H1 (cell line): ENCODE results near the gene CRISPLD2. TPM values are rescaled to one million over a fixed set of nuclear protein-coding genes. Genes with fewer than 3 reads are reported as not detected.

Source experiments
- CTCF ChIA-PET: fragments of 300-600 bp; sonication (Branson Sonifier 250); formaldehyde crosslinking; loops from one replicate; lab custom pipeline; 2021; ENCODE audit not compliant: partially characterized antibody; lab: Charles Lee
- POLR2A ChIA-PET: fragments of 300-600 bp; sonication (Branson Sonifier 250); formaldehyde crosslinking; loops from one replicate; lab custom pipeline; 2021; ENCODE audit warnings: inconsistent platforms; ENCODE audit not compliant: partially characterized antibody; lab: Charles Lee
- DNase-seq, 2 experiments: peaks; one replicate each; pipeline versions ENCODE4 v3.0.0 to v3.0.0-alpha.2; 2010 to 2022; ENCODE audit warnings: low spot score in 2 of 2, low read depth in 1 of 2, mixed read lengths in 1 of 2
- FAIRE-seq: peaks from 2 replicates; lab custom pipeline; 2011; peaks lifted over from hg19 to GRCh38; lab: Jason Lieb, UNC
- H2AFZ ChIP-seq: 2 replicates; pipeline ENCODE4 v1.8.1; 2012; ENCODE audit warnings: low read length, inconsistent platforms
- H2AK5ac ChIP-seq: 2 replicates; pipeline ENCODE4 v1.6.1; 2013; ENCODE audit warnings: low read depth, low read length
- H2BK120ac ChIP-seq: replicated peaks from 2 replicates; pipeline ENCODE3; 2013; ENCODE audit warnings: low read depth, low read length, inconsistent platforms
- H2BK12ac ChIP-seq: 2 replicates; pipeline ENCODE4 v1.6.1; 2013; ENCODE audit warnings: low read depth, low read length
- H2BK15ac ChIP-seq: 2 replicates; pipeline ENCODE4 v1.6.1; 2013; ENCODE audit warnings: low read length
- H2BK20ac ChIP-seq: 2 replicates; pipeline ENCODE4 v1.6.1; 2013; ENCODE audit warnings: low read length
- H2BK5ac ChIP-seq: 2 replicates; pipeline ENCODE4 v1.6.1; 2013; ENCODE audit warnings: low read depth, low read length
- H3K14ac ChIP-seq: 2 replicates; pipeline ENCODE4 v1.6.1; 2013; ENCODE audit warnings: inconsistent platforms; ENCODE audit not compliant: insufficient read length
- H3K18ac ChIP-seq: 2 replicates; pipeline ENCODE4 v1.6.1; 2013; ENCODE audit warnings: low read length; ENCODE audit errors: extremely low read depth
- H3K23ac ChIP-seq: 2 replicates; pipeline ENCODE4 v1.6.1; 2013; ENCODE audit warnings: inconsistent platforms; ENCODE audit not compliant: insufficient read length
- H3K23me2 ChIP-seq: 2 replicates; pipeline ENCODE4 v1.6.1; 2013; ENCODE audit warnings: low read depth, low read length
- H3K27ac ChIP-seq: 2 replicates; pipeline ENCODE4 v1.6.1; 2011; ENCODE audit warnings: low read depth, low read length, inconsistent platforms
- H3K27me3 ChIP-seq, 4 experiments: replicated peaks in 1 of 4; 1 replicate in 1 of 4; 2 replicates in 3 of 4; pipeline versions ENCODE4 v1.6.1 to v1.8.1; 2011 to 2013; ENCODE audit warnings: low read length in 3 of 4, mild to moderate bottlenecking in 3 of 4, inconsistent platforms in 2 of 4, mixed read lengths in 2 of 4, moderate library complexity in 1 of 4; ENCODE audit not compliant: control insufficient read depth in 3 of 4, insufficient read depth in 3 of 4; ENCODE audit errors: extremely low read depth in 1 of 4
- H3K36me3 ChIP-seq, 4 experiments: 2 replicates each; pipeline versions ENCODE4 v1.6.1 to v1.8.1; 2011 to 2013; ENCODE audit warnings: mild to moderate bottlenecking in 4 of 4, low read length in 3 of 4, moderate library complexity in 2 of 4, control low read depth in 1 of 4, inconsistent platforms in 1 of 4; ENCODE audit not compliant: insufficient read depth in 4 of 4, control insufficient read depth in 2 of 4
- H3K4ac ChIP-seq: replicated peaks from 2 replicates; pipeline ENCODE3; 2013; ENCODE audit warnings: low read length, low read depth, mixed read lengths, inconsistent platforms; ENCODE audit not compliant: insufficient read length
- H3K4me1 ChIP-seq, 4 experiments: replicated peaks in 1 of 4; 1 replicate in 1 of 4; 2 replicates in 3 of 4; pipeline versions ENCODE4 v1.6.1 to v1.8.1; 2011 to 2013; ENCODE audit warnings: low read length in 3 of 4, inconsistent platforms in 2 of 4, mixed read lengths in 1 of 4; ENCODE audit not compliant: insufficient read depth in 4 of 4, control insufficient read depth in 3 of 4
- H3K4me2 ChIP-seq, 2 experiments: 2 replicates each; pipeline versions ENCODE4 v1.6.1 to v1.8.1; 2011 to 2013; ENCODE audit warnings: low read depth in 2 of 2, low read length in 2 of 2, control low read depth in 1 of 2, inconsistent platforms in 1 of 2, mild to moderate bottlenecking in 1 of 2; ENCODE audit not compliant: insufficient read depth in 1 of 2
- H3K4me3 ChIP-seq, 4 experiments: fragments of 200-600, 300-600 bp in 1 of 4; sonication (generic), shearing (Covaris generic), sonication (Bioruptor Twin) in 1 of 4; 2 replicates each; pipeline versions ENCODE4 v1.5.1 to v1.8.1; 2011 to 2016; ENCODE audit warnings: low read length in 4 of 4, low read depth in 3 of 4, control low read depth in 2 of 4, inconsistent platforms in 2 of 4, mild to moderate bottlenecking in 2 of 4, mixed read lengths in 1 of 4, moderate library complexity in 1 of 4; ENCODE audit not compliant: insufficient read depth in 2 of 4; ENCODE audit errors: extremely low read depth in 1 of 4
- H3K56ac ChIP-seq: replicated peaks from 2 replicates; pipeline ENCODE3; 2013; ENCODE audit warnings: low read depth, mild to moderate bottlenecking, mixed read lengths, low read length, inconsistent platforms; ENCODE audit not compliant: insufficient read length
- H3K79me1 ChIP-seq: 2 replicates; pipeline ENCODE4 v1.6.1; 2013; ENCODE audit warnings: low read depth, low read length, control low read depth
- H3K79me2 ChIP-seq, 2 experiments: 2 replicates each; pipeline versions ENCODE4 v1.6.1 to v1.8.1; 2012 to 2013; ENCODE audit warnings: low read length in 2 of 2, mild to moderate bottlenecking in 2 of 2, inconsistent platforms in 1 of 2; ENCODE audit not compliant: insufficient read depth in 2 of 2, control insufficient read depth in 1 of 2
- H3K9ac ChIP-seq, 4 experiments: replicated peaks in 1 of 4; 1 replicate in 1 of 4; 2 replicates in 3 of 4; pipeline versions ENCODE4 v1.6.1 to v1.8.1; 2011 to 2013; ENCODE audit warnings: low read depth in 3 of 4, low read length in 3 of 4, control low read depth in 2 of 4, mild to moderate bottlenecking in 2 of 4, moderate library complexity in 2 of 4, inconsistent platforms in 1 of 4; ENCODE audit errors: extremely low read depth in 1 of 4
- H3K9me3 ChIP-seq, 2 experiments: 2 replicates each; pipeline versions ENCODE4 v1.6.1 to v1.8.1; 2012 to 2013; ENCODE audit warnings: mild to moderate bottlenecking in 2 of 2, moderate library complexity in 2 of 2, control low read depth in 1 of 2, inconsistent platforms in 1 of 2, low read depth in 1 of 2, low read length in 1 of 2, mixed read lengths in 1 of 2; ENCODE audit not compliant: insufficient read depth in 2 of 2
- H4K20me1 ChIP-seq, 2 experiments: replicated peaks in 1 of 2; 2 replicates each; pipeline versions ENCODE3 to v1.8.1; 2011 to 2013; ENCODE audit warnings: inconsistent platforms in 2 of 2, low read length in 2 of 2, mild to moderate bottlenecking in 1 of 2; ENCODE audit not compliant: insufficient read depth in 2 of 2, control insufficient read depth in 1 of 2
- H4K5ac ChIP-seq: 2 replicates; pipeline ENCODE4 v1.6.1; 2013; ENCODE audit warnings: low read length, low read depth, mixed read lengths, inconsistent platforms; ENCODE audit not compliant: insufficient read length
- H4K8ac ChIP-seq: 2 replicates; pipeline ENCODE4 v1.8.0; 2013; ENCODE audit warnings: mild to moderate bottlenecking, moderate library complexity, low read length, inconsistent platforms; ENCODE audit not compliant: insufficient read depth; ENCODE audit errors: extremely low read depth
- H4K91ac ChIP-seq: replicated peaks from 2 replicates; pipeline ENCODE3; 2013; ENCODE audit warnings: low read length, mixed read lengths, inconsistent platforms; ENCODE audit not compliant: insufficient read length
- ATF3 ChIP-seq: IDR thresholded peaks from 2 replicates; pipeline ENCODE4 v1.6.1; 2011; ENCODE audit warnings: low read depth, mild to moderate bottlenecking, low read length; ENCODE audit not compliant: insufficient read depth
- BRCA1 ChIP-seq: IDR thresholded peaks from 2 replicates; pipeline ENCODE4 v1.6.1; 2012; ENCODE audit warnings: low read depth, low read length, improper control_type of control experiment
- CTBP2 ChIP-seq: IDR thresholded peaks from 2 replicates; pipeline ENCODE4 v1.7.0; 2011; ENCODE audit warnings: borderline replicate concordance, mild to moderate bottlenecking, moderate library complexity, mixed read lengths, low read length; ENCODE audit not compliant: insufficient read depth, insufficient read length
- E2F6 ChIP-seq: IDR thresholded peaks from 2 replicates; pipeline ENCODE4 v1.6.1; 2012; ENCODE audit warnings: inconsistent platforms
- HDAC2 ChIP-seq, 2 experiments: fragments of 300-600 bp in 1 of 2; sonication (generic) in 1 of 2; IDR thresholded peaks; 2 replicates each; pipeline ENCODE4 v1.6.1; 2011 to 2012; ENCODE audit warnings: low read depth in 2 of 2, low read length in 2 of 2, mild to moderate bottlenecking in 2 of 2, moderate library complexity in 2 of 2, borderline replicate concordance in 1 of 2, inconsistent platforms in 1 of 2
- HDAC6 ChIP-seq: IDR thresholded peaks from one replicate; pipeline ENCODE4 v1.7.1; 2012; ENCODE audit warnings: low read depth, mild to moderate bottlenecking, inconsistent platforms, low read length, moderate library complexity
- POLR2AphosphoS5 ChIP-seq: IDR thresholded peaks from 2 replicates; pipeline ENCODE4 v1.6.1; 2011; ENCODE audit warnings: low read depth, low read length
- RBBP5 ChIP-seq: IDR thresholded peaks from 2 replicates; pipeline ENCODE4 v1.7.1; 2012; ENCODE audit warnings: low read depth, mild to moderate bottlenecking, inconsistent platforms, low read length, moderate library complexity, borderline replicate concordance
- SAP30 ChIP-seq: fragments of 300-600 bp; sonication (generic); IDR thresholded peaks from 2 replicates; pipeline ENCODE4 v1.7.1; 2012; ENCODE audit warnings: low read length, moderate library complexity, mild to moderate bottlenecking, inconsistent platforms; ENCODE audit not compliant: insufficient read depth, insufficient replicate concordance
- SIX5 ChIP-seq: IDR thresholded peaks from 2 replicates; pipeline ENCODE4 v1.6.1; 2011; ENCODE audit warnings: mild to moderate bottlenecking, low read depth, low read length
- SP1 ChIP-seq: IDR thresholded peaks from 2 replicates; pipeline ENCODE4 v1.6.1; 2011; ENCODE audit warnings: low read depth, low read length
- TCF12 ChIP-seq: IDR thresholded peaks from 2 replicates; pipeline ENCODE4 v1.6.1; 2011; ENCODE audit warnings: low read depth, mild to moderate bottlenecking, low read length
- WGBS, 2 experiments: shearing (Covaris generic) in 1 of 2; methylation state at CpG; one replicate each; pipeline versions ENCODE4 v1.1.6 to v1.1.7; 2013 to 2015; ENCODE audit warnings: low lambda C conversion rate in 2 of 2, mixed read lengths in 2 of 2, inconsistent platforms in 1 of 2, low coverage in 1 of 2, missing lambda C conversion rate in 1 of 2; ENCODE audit not compliant: insufficient replicate concordance in 2 of 2, insufficient coverage in 1 of 2, insufficient read length in 1 of 2; ENCODE audit errors: extremely low coverage in 1 of 2, missing lambda C conversion rate in 1 of 2; 5-methylcytosine and 5-hydroxymethylcytosine counted together
- polyA plus RNA-seq, 7 experiments: library from polyadenylated mRNA; depleted of rRNA in 3 of 7; stranded (reverse) in 5 of 7; unstranded in 2 of 7; fragments of >200 nt in 5 of 7; fragments of 200-250 nt in 2 of 7; gene quantifications; 1 replicate in 5 of 7; 2 replicates in 1 of 7; 4 replicates in 1 of 7; pipeline versions ENCODE4 v1.2.1 to v1.2.3, GENCODE V29; 2011 to 2013; ENCODE audit warnings: missing spikeins in 2 of 7, mixed read lengths in 2 of 7
- total RNA-seq: library from RNA; stranded (reverse); fragmentation: NEBNext Ultra II Directional; extraction: Animal tissue kit (Norgen Biotek cat#: 25700); gene quantifications from 2 replicates; pipeline ENCODE4 v1.2.1, GENCODE V29; 2021

Gene CRISPLD2
- total and polyA plus RNA-seq, 2 of the 8 experiments (the other 6 are each of a cell fraction or from before 2014, with no cell fraction given): 2.7 to 5.1 TPM

- Histone ChIP-seq H3K27ac (no peak overlapping the region), H3K4me3 (no peak overlapping the region), H4K5ac (no peak overlapping the region), H3K9me3 (no peaks in the 10 kb centered on the region), H2AK5ac (no peak overlapping the region), H3K36me3 (no peaks in the 10 kb centered on the region), H2AFZ (no peak overlapping the region), H4K20me1 (no peaks in the 10 kb centered on the region), H2BK5ac (no peak overlapping the region), H3K23ac (no peak overlapping the region), H2BK15ac (no peak overlapping the region), H4K8ac (no peak overlapping the region), H2BK12ac (no peak overlapping the region), H3K79me2 (no peaks in the 10 kb centered on the region), H3K56ac (no peak overlapping the region), H3K18ac (no peak overlapping the region; the same call in 1 of the 2 replicates), H3K14ac (no peak overlapping the region), H3K4ac (no peak overlapping the region), H4K91ac (no peak overlapping the region), H3K79me1 (no peaks in the 10 kb centered on the region), H3K23me2 (peaks cover 5% of the 10 kb centered on the region; the same call in 1 of the 2 replicates), H2BK120ac (no peak overlapping the region), H3K4me2 (no peak overlapping the region; a peak in 1 of 4 replicates), H3K4me1 (peaks cover 0 to 6% (median 3%) of the 10 kb centered on the region in 4 experiments; a peak in 6 of 7 replicates), H2BK20ac (no peak overlapping the region), H3K27me3 (peaks cover 5 to 28% (median 21%) of the 10 kb centered on the region in 4 experiments), H3K9ac (no peak overlapping the region)
- ChIA-PET POLR2A (interaction anchor here (1.1 to 3.8 kb wide), 8 partner anchors 9 to 23 kb away, joined by 3 to 13 read pairs (median 6); no protein-coding TSS in a partner anchor), CTCF (interaction anchor here (0.6 to 1.9 kb wide), 6 partner anchors 12 to 131 kb away, joined by 3 to 7 read pairs (median 3); no protein-coding TSS in a partner anchor)
- FAIRE-seq (no peak), DNase-seq (no peak)
- WGBS, 2 experiments: 81% methylated on average over 12 of the region's 12 CpGs; no CpG with 5 or more reads in 1 of the 2 experiments
- TF ChIP-seq HDAC6: no peak
- no peak for TF ChIP-seq ATF3
- no peak for TF ChIP-seq HDAC2 (IDR thresholded peaks at IDR 0.05; ENCODE audit: borderline replicate concordance in 1 of 2, low read depth in 2 of 2, low read length in 2 of 2)
- no peak for TF ChIP-seq SP1
- no peak for TF ChIP-seq E2F6
- no peak for TF ChIP-seq CTBP2
- no peak for TF ChIP-seq BRCA1
- no peak for TF ChIP-seq POLR2AphosphoS5
- TF ChIP-seq SAP30: no peak
- no peak for TF ChIP-seq RBBP5
- TF ChIP-seq SIX5: no peak
- TF ChIP-seq TCF12: no peak
Observed at GRCh38 chr16:84820771-84821170, 986 bp downstream of the CRISPLD2 start.
